ENCODE measurements around the gene GLIS2.

The GLIS2 gene

GRCh38 chr16:4272114-4272956 lies 43.5 kb upstream of the GLIS2 start:
- intact Hi-C loops (cut with DNase I; ENCODE audit: low total_unique reads) = no loop called here
- peak; percentile 56 to 81 for DNase-seq
- Histone ChIP-seq H3K4me1 (peaks cover 0 to 17% (median 14%) of the 10 kb centered on the region in 4 donors), H3K27me3 (no peaks in the 10 kb centered on the region), H3K27ac (peak overlapping the region; percentile 89 to 93), H3K9me3 (no peaks in the 10 kb centered on the region), H3K4me3 (peak overlapping the region; percentile 96 to 98), H3K36me3 (peaks cover 0 to 4% (median 0%) of the 10 kb centered on the region in 3 donors)
- TF ChIP-seq CTCF (IDR thresholded peaks at IDR 0.05) = no peak

DNA sequence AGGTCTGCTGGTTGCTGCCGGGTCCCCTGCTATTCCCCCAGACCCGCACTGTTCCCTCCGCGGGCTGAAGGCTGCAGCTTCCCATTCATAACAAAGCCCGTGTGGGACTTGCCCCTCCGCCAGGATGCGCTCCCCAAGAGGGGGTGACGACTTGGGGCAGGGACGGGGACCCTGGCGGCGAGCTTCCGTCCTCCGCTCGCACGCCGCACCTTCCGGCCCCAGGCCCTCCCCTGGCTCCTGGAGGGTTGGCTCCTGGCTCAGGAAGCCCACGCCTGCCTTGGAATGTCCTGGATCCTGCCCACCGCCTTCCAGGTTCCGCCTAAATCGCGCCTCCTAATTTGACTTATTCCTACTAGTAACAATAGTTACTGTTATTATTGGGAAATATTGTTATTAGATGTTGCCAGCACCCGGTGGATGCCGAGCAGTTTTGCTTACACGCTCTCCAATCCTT lies 42.0 kb upstream of the GLIS2 start:
- Histone ChIP-seq H3K36me3 (no peaks in the 10 kb centered on the region), H3K27me3 (no peaks in the 10 kb centered on the region), H3K4me3 (peak overlapping the region; percentile 96 to 98), H3K4me1 (peaks cover 0 to 17% (median 14%) of the 10 kb centered on the region in 4 donors), H3K9me3 (no peaks in the 10 kb centered on the region), H3K27ac (peak overlapping the region; percentile 89 to 93)
- peak; percentile 29 to 30 for TF ChIP-seq CTCF (IDR thresholded peaks at IDR 0.05)
- intact Hi-C loops (cut with DNase I; ENCODE audit: low total_unique reads) = no loop called here
- peak; percentile 36 to 78 for DNase-seq

DNA sequence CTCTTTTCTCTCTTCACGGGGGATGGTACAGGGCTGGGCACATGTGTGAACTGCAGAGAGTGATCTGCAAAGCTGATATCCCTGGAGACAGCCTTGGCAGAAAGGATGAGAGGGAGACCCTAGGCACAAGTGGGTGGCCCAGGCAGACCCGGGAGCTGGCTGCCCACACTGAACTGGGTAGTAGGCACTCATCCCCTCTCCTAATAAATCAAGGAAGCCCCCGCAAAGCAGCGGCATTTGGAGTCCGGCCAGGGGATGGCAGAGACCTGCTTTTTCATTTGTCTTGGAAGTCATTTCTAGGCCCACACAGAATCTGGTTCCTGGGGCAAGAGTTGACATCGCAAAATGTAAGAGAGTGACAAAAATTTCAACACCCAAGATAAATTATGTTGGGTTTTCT lies 40.0 kb upstream of the GLIS2 start:
- intact Hi-C loops (cut with DNase I; ENCODE audit: low total_unique reads) = no loop called here
- DNase-seq = no peak
- Histone ChIP-seq H3K27ac (no peak overlapping the region), H3K27me3 (no peaks in the 10 kb centered on the region), H3K4me1 (peaks cover 0 to 13% (median 7%) of the 10 kb centered on the region in 4 donors), H3K9me3 (no peaks in the 10 kb centered on the region), H3K4me3 (no peak overlapping the region), H3K36me3 (no peaks in the 10 kb centered on the region)
- TF ChIP-seq CTCF (IDR thresholded peaks at IDR 0.05) = no peak

GRCh38 chr16:4277987-4278513 lies 37.8 kb upstream of the GLIS2 start:
- no peak overlapping the region for H3K4me3 ChIP-seq
- H3K4me1 ChIP-seq = peaks cover 0 to 9% (median 4%) of the 10 kb centered on the region in 4 donors
- no peak for TF ChIP-seq CTCF (IDR thresholded peaks at IDR 0.05)
- intact Hi-C loops (cut with DNase I; ENCODE audit: low total_unique reads) = no loop called here
- H3K9me3 ChIP-seq = no peaks in the 10 kb centered on the region
- DNase-seq = no peak
- H3K27ac ChIP-seq = no peak overlapping the region
- H3K27me3 ChIP-seq = no peaks in the 10 kb centered on the region
- no peaks in the 10 kb centered on the region for H3K36me3 ChIP-seq

- intact Hi-C loops (cut with DNase I; ENCODE audit: low total_unique reads) = no loop called here
- H3K27me3 ChIP-seq = no peaks in the 10 kb centered on the region
- no peak for DNase-seq
- H3K36me3 ChIP-seq = no peaks in the 10 kb centered on the region
- no peak for TF ChIP-seq CTCF (IDR thresholded peaks at IDR 0.05)
- no peak overlapping the region for H3K27ac ChIP-seq
- H3K9me3 ChIP-seq = no peaks in the 10 kb centered on the region
- no peaks in the 10 kb centered on the region for H3K4me1 ChIP-seq
- H3K4me3 ChIP-seq = no peak overlapping the region
Measured at GRCh38 chr16:4280625-4281024, 35.2 kb upstream of the GLIS2 start.

All from tibial artery (tissue), 4 donors.